Astrocyte of the cerebellum (primary cell): ENCODE measurements around the gene SFT2D2.

Experiments
- DNase-seq: peaks from one replicate; pipeline ENCODE4 v3.0.0-alpha.2; 2011; ENCODE audit warnings: low read depth
- H3K4me3 ChIP-seq: 2 replicates; pipeline ENCODE4 v1.5.1; 2011; ENCODE audit warnings: mild to moderate bottlenecking, low read depth, low read length, moderate library complexity
- CTCF ChIP-seq: IDR thresholded peaks from 2 replicates; pipeline ENCODE4 v1.5.1; 2012; ENCODE audit warnings: low read length, low read depth, moderate library complexity, mild to moderate bottlenecking; ENCODE audit errors: missing control alignments
- in situ Hi-C: cut with HindIII; loops from 2 replicates; pipeline ENCODE4 v1.10.0; 2017; ENCODE audit warnings: low sequenced_read_pairs

The SFT2D2 gene

GRCh38 chr1:168279253-168279652 is 53.4 kb downstream of the SFT2D2 start:
- DNase-seq, result no peak
- H3K4me3 ChIP-seq, result no peak overlapping the region
- no peak for TF ChIP-seq CTCF
- in situ Hi-C loops, result no loop called here

GRCh38 chr1:168280296-168280927 is 54.6 kb downstream of the SFT2D2 start, which contains the start of gene TBX19:
TBX19 (plus strand) TSS chr1:168280877; CDS start chr1:168281091, 214 bp downstream.
- no peak for TF ChIP-seq CTCF
- no peak for DNase-seq
- no peak within 1 kb of the TSS for H3K4me3 ChIP-seq
- in situ Hi-C loops, result loop anchor here (5.0 kb wide), 1 partner anchor 52 kb away; no protein-coding TSS in a partner anchor

GRCh38 chr1:168281603-168282325 is 56.0 kb downstream of the SFT2D2 start:
- no peak for TF ChIP-seq CTCF
- in situ Hi-C loops, result loop anchor here (5.0 kb wide), 1 partner anchor 51 kb away; no protein-coding TSS in a partner anchor
- no peak overlapping the region for H3K4me3 ChIP-seq
- no peak for DNase-seq

GRCh38 chr1:168285521-168285790 is 59.7 kb downstream of the SFT2D2 start:
- no peak for DNase-seq
- TF ChIP-seq CTCF, result no peak
- no peak overlapping the region for H3K4me3 ChIP-seq
- in situ Hi-C loops, result no loop called here

GRCh38 chr1:168285971-168286927 is 60.4 kb downstream of the SFT2D2 start:
- no peak overlapping the region for H3K4me3 ChIP-seq
- in situ Hi-C loops, result no loop called here
- no peak for TF ChIP-seq CTCF
- DNase-seq, result no peak

- no peak for TF ChIP-seq CTCF
- no peak for DNase-seq
- H3K4me3 ChIP-seq, result no peak overlapping the region
- in situ Hi-C loops, result no loop called here
These were observed 61.4 kb downstream of the SFT2D2 start for GRCh38 chr1:168287237-168287664.
